Measurements from ENCODE around the gene CCR1.
"Not testable (repeated sequence)": the region's sequence is repeated elsewhere in the genome, so short reads cannot be mapped to it uniquely, and the experiment has no call there.

CCR1 gene

GRCh38 chr3:46209746-46210470 is 1.8 kb upstream of the CCR1 start:
- no peak for DNase-seq

- no peak for DNase-seq
Observed at GRCh38 chr3:46209053-46209452, 940 bp upstream of the CCR1 start.

DNA sequence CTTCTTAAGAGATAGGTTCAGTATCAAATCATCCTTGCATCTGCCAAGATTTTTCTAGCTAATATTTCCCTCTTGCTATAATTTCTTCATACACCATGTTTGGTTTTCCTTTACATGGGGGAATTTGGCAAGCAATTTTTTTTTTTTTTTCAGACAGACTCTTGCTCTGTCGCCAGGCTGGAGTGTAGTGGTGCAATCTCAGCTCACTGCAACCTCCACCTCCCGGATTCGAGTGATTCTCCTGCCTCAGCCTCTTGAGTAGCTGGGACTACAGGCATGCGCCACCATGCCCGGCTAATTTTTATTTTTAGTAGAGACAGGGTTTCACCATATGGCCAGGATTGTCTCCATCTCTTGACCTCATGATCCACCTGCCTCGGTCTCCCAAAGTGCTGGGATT is 599 bp downstream of the CCR1 start:
- not testable (repeated sequence) for DNase-seq

- DNase-seq = no peak
Observed at GRCh38 chr3:46206282-46207015, 1.7 kb downstream of the CCR1 start.

DNA sequence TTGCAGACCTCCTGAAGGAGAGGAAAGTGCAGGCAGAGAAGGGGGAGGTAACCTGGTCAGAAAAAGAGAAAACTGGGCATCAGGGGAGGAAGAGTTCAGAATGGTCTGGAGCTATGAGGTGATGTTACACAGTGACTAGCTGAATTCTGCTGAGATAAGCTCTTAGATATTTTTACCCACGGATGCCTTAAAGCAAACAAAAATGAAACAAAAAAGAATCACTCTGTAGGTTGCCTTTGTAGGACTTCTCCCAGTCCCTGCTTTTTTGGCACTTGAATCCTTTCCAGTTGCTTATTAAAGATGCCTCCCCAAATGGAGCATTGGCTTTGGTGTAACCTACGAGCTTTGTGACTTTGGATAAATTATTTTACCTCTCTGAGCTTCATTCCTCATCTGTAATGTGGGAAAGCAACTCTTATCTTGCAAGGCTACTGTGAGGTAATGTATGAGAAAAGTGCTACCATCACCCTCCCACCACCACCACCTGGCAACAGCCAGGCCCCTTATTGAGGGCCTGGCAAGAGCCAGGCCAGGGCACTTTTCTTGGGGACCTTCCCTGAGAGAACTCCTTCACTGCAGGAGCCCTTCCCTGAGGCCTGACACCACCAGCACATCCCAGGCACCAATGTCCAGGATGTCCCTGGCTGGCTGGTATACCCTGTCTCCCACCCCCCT is 2.7 kb downstream of the CCR1 start:
- DNase-seq = no peak

DNA sequence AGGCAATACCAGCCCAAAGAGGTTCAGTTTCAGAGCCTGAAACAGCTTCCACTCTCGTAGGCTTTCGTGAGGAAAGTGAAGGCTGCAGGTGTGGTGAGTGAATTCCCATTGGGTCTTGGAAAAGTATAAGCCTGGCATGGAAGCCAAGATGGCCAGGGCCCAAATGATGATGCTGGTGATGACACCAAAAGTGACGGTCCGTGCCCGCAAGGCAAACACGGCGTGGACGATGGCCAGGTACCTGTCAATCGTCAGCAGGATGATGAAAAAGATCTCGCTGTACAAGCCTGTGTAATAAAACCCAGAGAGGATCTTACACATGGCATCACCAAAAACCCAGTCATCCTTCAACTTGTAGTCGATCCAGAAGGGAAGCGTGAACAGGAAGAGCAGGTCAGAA is 4.4 kb downstream of the CCR1 start:
- no peak for DNase-seq

GRCh38 chr3:46202535-46202934 is 5.6 kb downstream of the CCR1 start:
- DNase-seq = no peak

- no peak for DNase-seq
Observed at GRCh38 chr3:46200790-46201189, 7.3 kb downstream of the CCR1 start.

GRCh38 chr3:46200211-46200610 is 7.9 kb downstream of the CCR1 start:
- DNase-seq = no peak

DNA sequence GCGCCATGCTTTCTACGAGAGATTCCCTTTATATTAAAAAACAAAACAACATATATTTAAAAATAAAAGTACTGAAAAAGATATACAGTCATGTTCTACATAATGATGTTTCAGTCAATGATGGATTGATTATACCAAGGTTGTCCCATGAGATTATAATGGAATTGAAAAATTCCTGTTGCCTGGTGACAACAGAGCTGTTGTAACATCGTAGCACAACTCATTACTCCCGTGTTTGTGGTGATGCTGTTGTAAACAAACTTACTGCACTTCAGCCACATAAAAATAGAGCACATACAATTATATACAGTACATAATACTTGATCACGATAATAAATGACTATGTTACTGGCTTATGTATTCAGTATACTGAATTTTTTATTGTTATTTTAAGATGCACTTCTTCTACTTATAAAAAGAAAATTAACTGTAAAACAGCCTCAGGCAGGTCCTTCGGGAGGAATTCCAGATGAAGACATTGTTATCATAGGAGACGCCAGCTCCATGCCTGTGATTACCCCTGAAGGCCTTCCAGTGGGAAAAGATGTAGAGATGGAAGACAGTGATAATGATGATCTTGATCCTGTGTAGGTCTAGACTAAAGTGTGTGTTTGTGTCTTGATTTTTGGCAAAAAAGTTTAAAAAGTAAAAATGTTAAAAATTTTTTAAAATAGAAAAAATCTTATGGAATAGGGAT is 11.7 kb downstream of the CCR1 start:
- DNase-seq = no peak

- no peak for DNase-seq
Observed at GRCh38 chr3:46194868-46195553, 13.1 kb downstream of the CCR1 start.

DNA sequence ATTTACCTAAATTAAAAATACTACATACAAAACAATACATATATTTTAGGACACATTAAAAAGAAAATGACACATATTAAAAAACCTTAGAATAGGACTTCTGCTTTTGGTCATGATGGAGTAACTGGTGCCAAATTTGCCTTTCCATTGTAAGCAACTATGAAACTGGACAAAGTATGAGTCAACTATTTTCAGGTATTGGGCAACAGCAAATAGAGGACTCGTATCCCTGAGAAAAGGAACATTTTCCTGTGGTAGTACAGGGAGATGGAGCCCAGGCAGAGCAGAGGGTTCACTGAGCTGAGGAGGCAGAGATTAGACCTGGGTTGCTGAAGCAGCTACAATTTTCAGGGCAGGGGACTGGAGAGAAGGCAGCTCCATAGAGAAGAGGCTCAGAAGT is 14.7 kb downstream of the CCR1 start:
- no peak for DNase-seq

DNA sequence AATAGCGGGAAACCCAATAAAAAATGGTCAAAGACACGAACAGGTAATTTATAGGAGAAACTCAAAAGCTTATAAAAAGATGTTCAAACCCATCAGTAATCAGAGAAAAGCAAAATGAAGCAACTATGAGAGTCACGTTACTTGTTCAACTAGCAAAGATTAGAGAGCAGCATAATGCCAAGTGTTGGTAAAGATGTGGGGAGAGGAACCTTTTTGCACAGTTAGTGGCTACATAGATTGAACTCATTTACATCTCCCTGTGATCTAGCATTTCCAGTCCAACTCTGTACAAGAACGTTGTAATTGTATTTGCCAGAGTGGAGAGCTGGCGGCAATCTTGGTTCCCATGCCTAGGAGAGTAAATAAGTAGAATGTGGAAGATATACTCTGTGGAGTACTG is 15.2 kb downstream of the CCR1 start:
- no peak for DNase-seq

- DNase-seq = no peak
Observed at GRCh38 chr3:46191730-46192129, 16.4 kb downstream of the CCR1 start.

- no peak for DNase-seq
Observed at GRCh38 chr3:46188708-46189107, 19.4 kb downstream of the CCR1 start.

DNA sequence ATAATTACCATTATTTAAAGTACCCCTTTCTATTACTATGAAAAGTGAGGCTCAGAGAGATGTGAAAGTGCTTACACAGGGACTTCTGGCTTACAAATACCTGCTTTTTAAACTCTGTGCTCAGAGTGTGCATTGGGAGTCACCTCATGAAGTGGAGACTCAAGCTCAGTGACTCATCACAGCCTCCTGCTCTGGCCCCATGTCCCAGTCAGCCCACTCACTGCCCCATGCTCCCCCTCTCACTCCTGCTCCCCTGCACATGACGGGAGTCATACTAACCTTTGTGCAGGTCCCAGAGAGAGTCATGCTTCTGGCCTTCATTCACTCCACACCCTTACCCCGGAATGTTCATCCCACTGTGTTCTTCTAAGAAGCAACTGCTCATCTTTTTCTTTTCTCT is 20.2 kb downstream of the CCR1 start:
- no peak for DNase-seq

GRCh38 chr3:46187341-46187700 is 20.8 kb downstream of the CCR1 start:
- DNase-seq = no peak

GRCh38 chr3:46186471-46187340 is 21.4 kb downstream of the CCR1 start:
- no peak for DNase-seq

DNA sequence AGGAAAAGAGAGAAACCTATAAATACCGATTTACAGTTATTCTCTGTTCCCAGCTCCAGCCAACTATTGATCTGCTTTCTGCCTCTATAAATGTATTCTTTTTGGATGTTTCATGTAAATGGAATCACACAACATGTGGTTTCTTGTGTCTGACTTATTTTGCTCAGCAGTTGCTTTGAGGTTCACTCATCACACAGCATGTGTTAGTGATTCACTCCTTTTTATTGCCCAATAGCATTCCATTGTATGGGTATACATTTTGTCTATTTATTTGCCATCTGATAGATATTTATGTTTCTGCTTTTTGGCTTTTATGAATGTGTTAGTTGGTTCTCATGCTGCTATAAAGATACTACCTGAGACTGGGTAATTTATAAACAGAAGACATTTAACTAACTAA is 23.6 kb downstream of the CCR1 start:
- DNase-seq = no peak

DNA sequence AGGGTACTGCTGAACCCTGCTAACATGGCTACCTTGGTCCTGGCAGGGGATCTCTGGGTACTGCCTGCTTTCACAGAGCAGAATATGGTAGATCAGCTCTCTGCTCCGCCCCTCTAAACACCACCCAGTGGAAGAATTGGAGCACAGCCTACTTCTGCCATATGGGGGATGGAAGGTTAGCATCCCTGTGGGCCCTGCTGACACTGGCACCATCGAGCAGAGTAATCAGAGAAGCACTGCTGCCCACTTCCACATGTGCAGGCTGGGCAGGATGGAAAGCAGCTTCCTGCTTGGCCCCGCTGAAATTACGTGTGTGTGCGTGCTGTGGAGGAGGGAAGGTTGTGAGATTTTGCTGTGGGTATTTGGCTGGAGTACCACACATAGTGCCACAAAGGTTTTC is 24.8 kb downstream of the CCR1 start:
- no peak for DNase-seq

- DNase-seq = no peak
Observed at GRCh38 chr3:46168583-46169345, 39.3 kb downstream of the CCR1 start.
